K562 (cell line): ENCODE measurements around the gene SH3TC1. TPM values are rescaled to one million over a fixed set of nuclear protein-coding genes. Genes with fewer than 3 reads are reported as not detected.

Experiments
- ATAC-seq: fragments of 200-7000 bp; cut with Tn5 transposase; 3 replicates; pipeline ENCODE4 v1.9.1; 2020; ENCODE audit warnings: moderate library complexity
- BruUV-seq: library from RNA; stranded (reverse); fragments of 400-500 nt; replicated peaks from 2 replicates; lab custom pipeline; 2021; lab: Mats Ljungman, UMichigan
- CTCF ChIA-PET: fragments of 300-600 bp; formaldehyde crosslinking; extraction: SDS; loops from one replicate; lab custom pipeline; 2021; ENCODE audit warnings: low intra/inter-chr PET ratio; lab: Yijun Ruan, JAX
- POLR2A ChIA-PET: fragments of 300-600, 350-650 bp; sonication (Branson Sonifier 250); formaldehyde crosslinking; extraction: SDS; loops from one replicate; lab custom pipeline; 2021; ENCODE audit warnings: antibody characterized with exemption, inconsistent platforms; lab: Yijun Ruan, JAX
- DNase-seq, 4 experiments: peaks; one replicate each; pipeline versions ENCODE4 v3.0.0 to v3.0.0-alpha.2; 2011 to 2018; ENCODE audit warnings: low spot score in 3 of 4, mixed read lengths in 3 of 4; ENCODE audit errors: extremely low read depth in 1 of 4
- FAIRE-seq: peaks from 2 replicates; lab custom pipeline; 2011; peaks lifted over from hg19 to GRCh38; lab: Jason Lieb, UNC
- H2AFZ ChIP-seq: 2 replicates; pipeline ENCODE4 v1.6.0; 2011; ENCODE audit warnings: low read depth, low read length, control low read depth, inconsistent platforms
- H3K27ac ChIP-seq: fragments of 200-600 bp; 3 replicates; pipeline ENCODE4 v1.8.0; 2011; ENCODE audit warnings: low read depth, mild to moderate bottlenecking, control low read depth, inconsistent platforms, low read length, moderate library complexity, mixed read lengths; ENCODE audit errors: extremely low read depth
- H3K27me3 ChIP-seq, 2 experiments: fragments of 300-600 bp in 1 of 2; 2 replicates in 1 of 2; 3 replicates in 1 of 2; pipeline versions ENCODE4 v1.6.0 to v1.8.0; 2011; ENCODE audit warnings: inconsistent platforms in 2 of 2, low read length in 2 of 2, mild to moderate bottlenecking in 1 of 2, mixed read lengths in 1 of 2, moderate library complexity in 1 of 2; ENCODE audit not compliant: control insufficient read depth in 2 of 2, insufficient read depth in 2 of 2
- H3K36me3 ChIP-seq: fragments of 300-600 bp; 3 replicates; pipeline ENCODE4 v1.8.0; 2011; ENCODE audit warnings: mild to moderate bottlenecking, low read length, inconsistent platforms; ENCODE audit not compliant: control insufficient read depth, insufficient read depth
- H3K4me1 ChIP-seq, 2 experiments: fragments of 200-600 bp in 1 of 2; replicated peaks in 1 of 2; 2 replicates in 1 of 2; 3 replicates in 1 of 2; pipeline versions ENCODE4 v1.5.1 to v1.8.0; 2011; ENCODE audit warnings: inconsistent platforms in 2 of 2, low read length in 2 of 2, mild to moderate bottlenecking in 1 of 2, mixed read lengths in 1 of 2, moderate library complexity in 1 of 2; ENCODE audit not compliant: control insufficient read depth in 2 of 2, insufficient read depth in 2 of 2
- H3K4me2 ChIP-seq: 2 replicates; pipeline ENCODE4 v1.6.1; 2011; ENCODE audit warnings: low read length, control low read depth, inconsistent platforms, mixed read lengths; ENCODE audit not compliant: insufficient read depth
- H3K4me3 ChIP-seq: fragments of 200-600 bp; sonication (generic), shearing (Covaris generic); 2 replicates; pipeline ENCODE4 v1.5.1; 2016; ENCODE audit warnings: control low read depth, inconsistent platforms
- H3K79me2 ChIP-seq: fragments of 200-600 bp; 3 replicates; pipeline ENCODE4 v1.8.0; 2011; ENCODE audit warnings: low read length, inconsistent platforms; ENCODE audit not compliant: control insufficient read depth, insufficient read depth
- H3K9ac ChIP-seq, 2 experiments: 2 replicates each; pipeline versions ENCODE4 v1.6.0 to v1.6.1; 2011; ENCODE audit warnings: low read depth in 2 of 2, low read length in 2 of 2, control low read depth in 1 of 2, inconsistent platforms in 1 of 2, mild to moderate bottlenecking in 1 of 2, mixed read lengths in 1 of 2; ENCODE audit not compliant: insufficient read depth in 1 of 2
- H3K9me1 ChIP-seq: one replicate; pipeline ENCODE4 v1.6.0; 2011; ENCODE audit warnings: inconsistent platforms, mild to moderate bottlenecking, low read length, moderate library complexity; ENCODE audit not compliant: control insufficient read depth, insufficient read depth
- H3K9me3 ChIP-seq: replicated peaks from 2 replicates; pipeline ENCODE4 v1.5.1; 2011; ENCODE audit warnings: low read depth, low read length, inconsistent platforms; ENCODE audit not compliant: control insufficient read depth, insufficient read depth
- H4K20me1 ChIP-seq: replicated peaks from 2 replicates; pipeline ENCODE4 v1.6.1; 2011; ENCODE audit warnings: low read length, inconsistent platforms, mixed read lengths; ENCODE audit not compliant: control insufficient read depth, insufficient read depth
- BCOR ChIP-seq: fragments of 450-650 bp; IDR thresholded peaks from 2 replicates; pipeline ENCODE4 v1.6.1; 2016
- CREB5 ChIP-seq: fragments of 250-450 bp; sonication (Bioruptor Pico); IDR thresholded peaks from 2 replicates; pipeline ENCODE4 v1.5.0; 2020; ENCODE audit warnings: mild to moderate bottlenecking
- WGBS: fragments of 100-300 bp; shearing (Covaris generic); methylation state at CpG from one replicate; pipeline ENCODE4 v1.1.6; 2016; ENCODE audit warnings: low coverage, mixed read lengths; ENCODE audit not compliant: insufficient coverage; ENCODE audit errors: missing lambda C conversion rate; 5-methylcytosine and 5-hydroxymethylcytosine counted together
- in situ Hi-C: fragments of 300-500 bp; cut with MboI; formaldehyde crosslinking; loops from 4 replicates; pipeline ENCODE4 v1.15.0; 2018; ENCODE audit warnings: inconsistent platforms, mixed read lengths
- intact Hi-C: fragments of 100-400 bp; cut with micrococcal nuclease; formaldehyde crosslinking; loops from 2 replicates; pipeline ENCODE4 v1.14.2; 2022
- polyA plus RNA-seq, 8 experiments: library from polyadenylated mRNA; depleted of rRNA in 4 of 8; stranded (reverse) in 5 of 8; unstranded in 3 of 8; fragments of >200 nt; fragmentation: Nextera tagmentation in 2 of 8; fragmentation: Illumina TruSeq in 1 of 8; extraction: Ambion mirVana in 2 of 8; extraction: Trizol in 1 of 8; gene quantifications; 2 replicates each; pipeline versions ENCODE4 v1.2.1 to v1.2.3, GENCODE V29; 2011 to 2014; ENCODE audit warnings: inconsistent platforms in 1 of 8, missing spikeins in 1 of 8
- total RNA-seq, 7 experiments: library from RNA; depleted of rRNA in 6 of 7; stranded (reverse); fragments of >200 nt in 6 of 7; fragmentation: Illumina TruSeq in 2 of 7; extraction: Trizol in 2 of 7; gene quantifications; 2 replicates each; pipeline versions ENCODE4 v1.2.1 to v1.2.3, GENCODE V29; 2011 to 2021; ENCODE audit warnings: low replicate concordance in 1 of 7
- TF ChIP-seq, protein P1 (sequence below): fragments of 450-650 bp; formaldehyde crosslinking; IDR thresholded peaks from 2 replicates; pipeline ENCODE4 v1.4.0; 2022; ENCODE audit warnings: missing genetic modification characterization

The SH3TC1 gene
- total and polyA plus RNA-seq, 9 of the 15 experiments (the other 6 are each of a cell fraction or from before 2014, with no cell fraction given) = 0.04 to 2.1 (median 0.48) TPM; not detected in 1

- Histone ChIP-seq H3K79me2 (no peaks in the 10 kb centered on the region), H3K9ac (no peak overlapping the region), H3K9me1 (no peaks in the 10 kb centered on the region), H2AFZ (no peak overlapping the region), H3K9me3 (no peaks in the 10 kb centered on the region), H3K27me3 (peaks cover 0 to 55% of the 10 kb centered on the region in 2 experiments), H3K36me3 (no peaks in the 10 kb centered on the region), H3K4me2 (no peak overlapping the region), H3K4me1 (peaks cover 0 to 26% of the 10 kb centered on the region in 2 experiments; a peak in 2 of 5 replicates), H3K27ac (no peak overlapping the region), H3K4me3 (no peak overlapping the region), H4K20me1 (no peaks in the 10 kb centered on the region)
- ChIA-PET CTCF (no interaction called here), POLR2A (interaction anchor here (1.1 kb wide), 1 partner anchor 18 kb away, joined by 3 read pairs; no protein-coding TSS in a partner anchor)
- FAIRE-seq (no peak), ATAC-seq (no peak), DNase-seq (no peak)
- 11% methylated on average over 7 of the region's 13 CpGs for WGBS
- intact Hi-C loops = no loop called here
- in situ Hi-C loops = no loop called here
- no TSS peak for BruUV-seq
- TF ChIP-seq CREB5 (CRISPR knock-in tag) (no peak), BCOR (no peak)
- TF ChIP-seq, protein P1, sequence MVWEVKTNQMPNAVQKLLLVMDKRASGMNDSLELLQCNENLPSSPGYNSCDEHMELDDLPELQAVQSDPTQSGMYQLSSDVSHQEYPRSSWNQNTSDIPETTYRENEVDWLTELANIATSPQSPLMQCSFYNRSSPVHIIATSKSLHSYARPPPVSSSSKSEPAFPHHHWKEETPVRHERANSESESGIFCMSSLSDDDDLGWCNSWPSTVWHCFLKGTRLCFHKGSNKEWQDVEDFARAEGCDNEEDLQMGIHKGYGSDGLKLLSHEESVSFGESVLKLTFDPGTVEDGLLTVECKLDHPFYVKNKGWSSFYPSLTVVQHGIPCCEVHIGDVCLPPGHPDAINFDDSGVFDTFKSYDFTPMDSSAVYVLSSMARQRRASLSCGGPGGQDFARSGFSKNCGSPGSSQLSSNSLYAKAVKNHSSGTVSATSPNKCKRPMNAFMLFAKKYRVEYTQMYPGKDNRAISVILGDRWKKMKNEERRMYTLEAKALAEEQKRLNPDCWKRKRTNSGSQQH (CRISPR knock-in tag) = no peak
Measured at GRCh38 chr4:8273450-8273849, 74.4 kb downstream of the SH3TC1 start.
